HG03354 (cell line): Measurements from ENCODE around the gene ANO7.
"Not testable (repeated sequence)": the region's sequence is repeated elsewhere in the genome, so short reads cannot be mapped to it uniquely, and the experiment has no call there.

Experiments used
- ATAC-seq: cut with Tn5 transposase; IDR thresholded peaks from one replicate; pipeline ENCODE4 v1.9.1; 2021; ENCODE audit warnings: mild to moderate bottlenecking; ENCODE audit not compliant: unreplicated experiment, poor library complexity, severe bottlenecking

The ANO7 gene

DNA sequence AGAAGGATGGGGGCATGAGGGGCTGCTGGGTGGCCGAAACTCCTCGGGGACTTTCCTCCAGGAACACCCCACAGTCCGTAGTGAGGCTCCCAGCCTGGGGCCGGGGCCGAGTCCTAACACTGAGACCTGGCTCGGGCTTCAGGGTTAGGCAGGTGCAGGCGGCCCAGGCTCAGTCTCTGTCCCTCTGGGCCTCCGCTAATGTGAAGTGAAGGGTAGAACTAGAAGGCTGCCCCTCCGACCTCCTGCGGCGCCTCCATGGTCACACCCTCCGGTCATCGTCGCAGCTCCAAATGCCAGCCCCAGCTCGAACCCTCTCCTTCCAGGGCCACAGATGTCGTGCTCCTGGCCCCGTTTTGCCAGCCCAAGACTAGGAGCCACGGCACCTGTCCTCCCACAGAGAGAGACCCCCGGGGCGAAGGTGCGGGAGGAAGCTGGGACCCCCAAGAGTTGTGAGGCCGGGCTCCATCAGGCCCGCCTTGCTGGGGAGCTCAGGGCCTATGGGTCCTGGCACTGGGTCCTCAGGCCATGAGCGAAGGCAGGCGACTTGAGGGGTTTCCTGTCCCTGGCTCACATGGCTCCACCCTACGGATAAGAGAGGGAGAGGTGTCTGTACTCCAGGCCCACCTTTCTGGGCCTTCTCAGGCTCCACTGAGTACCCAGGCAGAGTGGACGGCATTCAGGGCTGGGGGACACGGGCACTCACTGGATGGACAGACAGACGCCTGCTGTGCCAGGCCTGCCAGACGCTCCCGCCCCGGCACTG, 797 bp downstream of the ANO7 start:
- ATAC-seq, result no peak

DNA sequence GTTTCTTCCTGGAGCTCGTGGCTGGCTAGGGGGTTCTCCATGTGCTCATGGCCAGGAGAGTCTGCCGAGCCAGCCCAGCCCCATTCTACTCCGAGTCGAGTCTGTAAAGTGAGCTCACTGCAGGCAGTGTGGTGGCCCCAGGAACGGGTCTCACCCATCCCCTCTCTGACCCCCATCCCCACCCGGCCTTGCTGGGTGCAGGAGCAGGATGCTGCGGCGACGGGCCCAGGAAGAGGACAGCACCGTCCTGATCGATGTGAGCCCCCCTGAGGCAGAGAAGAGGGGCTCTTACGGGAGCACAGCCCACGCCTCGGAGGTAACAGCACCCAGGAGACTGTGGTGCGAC, 1.4 kb downstream of the ANO7 start:
- no peak for ATAC-seq

DNA sequence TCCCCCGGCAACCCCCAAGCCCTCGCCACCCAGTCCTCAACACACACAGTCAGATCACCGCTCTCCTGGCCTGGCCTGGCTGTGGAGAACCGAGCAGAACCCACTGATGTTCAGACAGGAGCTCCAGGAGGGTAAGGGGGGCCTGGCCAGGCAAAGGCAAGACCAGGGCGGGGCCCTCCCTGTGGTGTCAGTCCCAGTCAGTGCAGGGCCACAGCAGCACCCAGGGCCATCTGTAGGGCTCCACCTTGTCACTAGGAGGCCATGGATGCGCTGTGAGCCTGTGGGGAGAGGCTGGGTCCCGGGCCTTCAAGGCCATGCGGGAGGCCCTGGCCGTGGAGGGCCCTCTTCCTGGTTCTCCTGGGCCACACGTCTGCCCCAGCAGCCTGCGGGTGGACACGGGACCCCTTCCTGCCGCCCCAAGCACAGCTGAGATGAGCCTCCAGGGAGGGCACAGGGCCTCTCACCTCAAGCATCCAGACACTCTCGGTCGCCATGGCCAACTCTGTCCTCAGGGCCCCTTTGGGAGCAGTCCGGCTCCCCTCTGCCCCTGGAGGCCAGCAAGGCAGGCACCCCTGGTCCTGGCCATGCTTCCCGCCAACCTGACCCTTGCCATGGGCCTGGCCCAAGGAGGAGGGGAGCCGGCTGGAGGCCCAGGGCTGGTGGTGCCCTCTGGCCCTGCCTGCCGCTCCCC, 2.0 kb downstream of the ANO7 start:
- ATAC-seq, result no peak

DNA sequence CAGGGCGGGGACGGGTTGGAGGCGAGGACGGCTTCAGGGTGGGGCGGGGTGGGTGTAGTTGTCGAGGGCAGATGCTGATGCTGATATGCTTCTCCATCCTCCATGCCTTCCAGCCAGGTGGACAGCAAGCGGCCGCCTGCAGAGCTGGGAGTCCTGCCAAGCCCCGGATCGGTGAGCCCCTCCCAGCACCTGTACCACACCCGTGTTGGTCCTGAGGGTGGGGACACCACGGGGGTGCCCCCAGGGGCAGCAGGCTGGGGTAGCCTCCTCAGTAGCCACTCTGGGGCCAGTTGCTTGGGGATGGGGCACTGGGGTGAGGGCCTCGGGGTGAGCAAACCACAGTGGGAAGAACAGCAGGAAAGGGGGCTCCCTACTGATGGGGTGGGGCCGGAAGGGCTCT, 2.6 kb downstream of the ANO7 start:
- ATAC-seq, result no peak

DNA sequence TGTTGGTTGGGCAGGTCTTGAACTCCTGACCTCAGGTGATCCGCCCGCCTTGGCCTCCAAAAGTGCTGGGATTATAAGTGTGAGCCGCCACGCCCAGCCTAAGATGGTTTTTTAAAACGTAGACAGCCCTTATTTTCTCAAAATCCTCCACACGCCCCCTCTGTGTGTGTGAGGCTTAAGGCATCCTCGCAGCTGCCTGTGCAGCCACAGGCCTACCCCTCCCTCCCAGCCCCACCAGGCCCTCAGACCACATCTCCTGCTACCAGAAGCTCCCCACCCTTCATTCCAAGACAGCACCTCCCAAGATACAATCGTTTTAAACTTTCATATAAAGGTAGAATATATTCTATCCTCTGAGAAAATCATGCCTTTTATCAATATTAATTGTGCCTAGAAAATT, 4.8 kb downstream of the ANO7 start:
- ATAC-seq, result no peak

DNA sequence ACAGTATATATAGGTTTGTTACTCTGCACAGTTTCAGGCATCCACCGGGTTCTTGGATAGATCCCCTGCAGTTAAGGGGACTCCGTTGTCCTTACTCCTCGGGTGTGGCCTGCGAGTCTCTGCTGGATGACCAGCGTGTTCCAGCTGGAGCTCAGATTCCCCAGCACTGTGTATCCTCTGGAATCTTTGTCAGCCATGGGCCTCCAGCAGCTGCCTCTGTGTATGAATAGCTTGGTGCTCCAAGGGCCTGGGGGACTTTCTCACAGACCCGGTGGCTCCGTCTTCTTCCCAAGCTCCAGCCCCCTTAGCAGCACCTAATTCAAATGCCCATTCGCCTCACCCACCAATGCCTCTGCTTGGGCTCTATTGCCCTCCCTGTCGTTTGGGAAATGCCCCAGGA, 6.3 kb downstream of the ANO7 start:
- no peak for ATAC-seq

DNA sequence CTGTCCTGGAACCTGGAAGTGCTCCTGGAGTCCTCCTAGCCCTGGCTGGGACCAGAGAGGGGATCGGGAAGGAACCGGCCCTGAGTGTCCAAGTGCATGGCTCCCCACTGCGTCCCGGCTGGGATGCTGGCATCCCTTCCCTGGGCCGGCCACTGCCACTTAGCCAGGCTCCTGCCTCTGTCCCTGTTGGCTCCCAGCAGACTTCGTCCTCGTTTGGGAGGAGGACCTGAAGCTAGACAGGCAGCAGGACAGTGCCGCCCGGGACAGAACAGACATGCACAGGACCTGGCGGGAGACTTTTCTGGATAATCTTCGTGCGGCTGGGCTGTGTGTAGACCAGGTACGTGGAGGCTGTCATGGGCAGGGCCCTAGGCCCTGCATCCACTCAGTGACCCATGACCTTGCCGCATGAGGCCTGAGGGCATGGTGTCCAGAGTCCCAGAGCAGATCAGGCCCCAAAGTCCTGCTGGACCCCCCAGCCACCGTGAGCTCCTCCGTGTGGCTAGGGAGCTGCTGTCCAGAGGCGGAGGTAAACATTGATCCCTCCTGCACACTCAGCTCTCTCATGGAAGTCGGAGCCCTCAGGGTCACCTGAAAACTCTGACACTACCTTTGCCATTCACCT, 7.1 kb downstream of the ANO7 start:
- no peak for ATAC-seq

DNA sequence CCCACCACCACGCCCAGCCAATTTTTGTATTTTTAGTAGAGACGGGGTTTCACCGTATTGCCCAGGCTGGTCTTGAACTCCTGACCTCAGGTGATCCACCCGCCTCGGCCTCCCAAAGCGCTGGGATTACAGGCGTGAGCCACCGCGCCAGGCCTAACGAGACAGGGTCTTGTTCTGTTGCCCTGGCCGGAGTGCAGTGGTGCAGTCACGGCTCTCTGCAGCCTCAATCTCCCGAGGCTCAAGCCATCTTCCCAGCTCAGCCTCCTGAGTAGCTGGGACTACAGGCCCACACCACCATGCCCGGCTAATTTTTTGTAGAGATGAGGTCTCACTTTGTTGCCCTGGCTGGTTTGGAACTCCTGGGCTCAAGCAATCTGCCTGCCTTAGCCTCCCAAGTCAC, 8.8 kb downstream of the ANO7 start:
- not testable (repeated sequence) for ATAC-seq

DNA sequence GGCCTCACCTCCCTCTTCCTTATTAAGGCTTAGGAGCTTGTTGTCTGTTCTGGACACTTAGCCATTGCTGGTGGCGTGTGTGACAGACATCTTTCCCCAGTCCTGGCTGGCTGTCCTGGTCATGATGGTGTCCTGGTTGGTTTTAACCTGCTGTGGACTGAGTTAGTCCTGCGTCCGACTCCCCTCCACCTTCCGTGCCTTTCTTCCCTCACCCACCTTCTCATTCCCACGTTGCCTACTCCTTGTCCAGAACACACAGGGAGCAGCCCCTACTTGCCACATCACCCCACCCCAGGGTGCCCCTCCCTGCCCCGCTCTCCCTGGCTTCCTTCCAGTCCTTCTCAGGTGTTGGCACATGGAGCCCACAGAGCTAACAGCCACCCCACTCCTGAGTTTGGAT, 9.5 kb downstream of the ANO7 start:
- ATAC-seq, result no peak

DNA sequence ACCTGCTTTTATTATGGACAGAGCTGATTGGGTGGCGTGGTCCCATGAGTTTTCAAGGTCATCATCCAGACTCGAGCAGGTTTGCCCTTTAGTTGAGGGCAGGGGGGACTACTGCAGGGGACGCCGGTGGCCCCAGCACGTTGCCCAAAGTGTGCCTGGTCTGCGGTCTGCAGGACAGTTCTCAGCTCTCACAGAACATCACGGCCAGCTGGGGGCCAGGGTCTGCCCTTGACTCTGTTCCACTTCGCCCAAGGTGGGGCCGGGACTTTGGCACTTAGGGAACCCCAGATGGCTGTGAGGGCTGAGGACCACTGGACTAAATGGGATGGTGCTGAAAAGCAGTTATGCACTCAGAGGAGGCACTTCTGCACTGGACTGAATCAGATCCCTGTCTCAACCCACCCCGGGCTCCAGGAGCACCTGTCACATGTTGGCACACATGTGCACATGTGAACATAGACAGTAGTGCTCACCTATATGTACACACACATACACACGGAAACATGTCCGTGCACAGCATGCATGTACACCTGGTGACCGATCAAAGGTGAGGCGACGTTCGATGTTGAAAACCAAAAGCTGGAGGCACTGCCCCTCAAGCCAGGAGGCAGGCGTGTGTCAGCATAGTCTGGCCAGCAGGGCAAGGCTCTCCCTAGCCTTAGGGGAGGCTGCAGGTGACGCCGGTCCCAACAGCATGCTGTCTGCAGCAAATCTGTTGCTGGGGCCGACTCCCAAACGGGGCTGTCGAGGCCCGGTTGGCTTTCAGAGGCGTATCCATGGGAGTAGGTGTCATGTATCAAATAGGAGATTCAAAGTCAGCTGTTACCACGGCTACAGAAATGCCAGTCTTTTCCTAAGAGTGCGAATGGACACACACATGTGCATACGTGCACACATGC, 10.2 kb downstream of the ANO7 start:
- no peak for ATAC-seq

DNA sequence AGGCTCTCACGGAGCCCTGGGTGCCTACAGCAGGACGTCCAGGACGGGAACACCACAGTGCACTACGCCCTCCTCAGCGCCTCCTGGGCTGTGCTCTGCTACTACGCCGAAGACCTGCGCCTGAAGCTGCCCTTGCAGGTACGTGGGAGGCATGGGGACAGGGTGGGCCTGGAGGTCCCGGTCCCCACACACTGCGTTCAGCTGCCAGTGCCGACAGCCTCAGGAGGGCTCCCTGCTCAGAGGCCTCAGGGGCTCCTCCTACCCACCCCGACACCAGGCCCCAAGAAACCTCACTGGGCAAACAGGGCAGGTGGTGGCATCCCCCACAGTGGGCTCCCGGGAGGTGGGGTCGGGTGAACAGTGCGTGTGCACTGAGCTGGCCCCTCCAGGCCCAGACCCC, 10.8 kb downstream of the ANO7 start:
- ATAC-seq, result no peak

DNA sequence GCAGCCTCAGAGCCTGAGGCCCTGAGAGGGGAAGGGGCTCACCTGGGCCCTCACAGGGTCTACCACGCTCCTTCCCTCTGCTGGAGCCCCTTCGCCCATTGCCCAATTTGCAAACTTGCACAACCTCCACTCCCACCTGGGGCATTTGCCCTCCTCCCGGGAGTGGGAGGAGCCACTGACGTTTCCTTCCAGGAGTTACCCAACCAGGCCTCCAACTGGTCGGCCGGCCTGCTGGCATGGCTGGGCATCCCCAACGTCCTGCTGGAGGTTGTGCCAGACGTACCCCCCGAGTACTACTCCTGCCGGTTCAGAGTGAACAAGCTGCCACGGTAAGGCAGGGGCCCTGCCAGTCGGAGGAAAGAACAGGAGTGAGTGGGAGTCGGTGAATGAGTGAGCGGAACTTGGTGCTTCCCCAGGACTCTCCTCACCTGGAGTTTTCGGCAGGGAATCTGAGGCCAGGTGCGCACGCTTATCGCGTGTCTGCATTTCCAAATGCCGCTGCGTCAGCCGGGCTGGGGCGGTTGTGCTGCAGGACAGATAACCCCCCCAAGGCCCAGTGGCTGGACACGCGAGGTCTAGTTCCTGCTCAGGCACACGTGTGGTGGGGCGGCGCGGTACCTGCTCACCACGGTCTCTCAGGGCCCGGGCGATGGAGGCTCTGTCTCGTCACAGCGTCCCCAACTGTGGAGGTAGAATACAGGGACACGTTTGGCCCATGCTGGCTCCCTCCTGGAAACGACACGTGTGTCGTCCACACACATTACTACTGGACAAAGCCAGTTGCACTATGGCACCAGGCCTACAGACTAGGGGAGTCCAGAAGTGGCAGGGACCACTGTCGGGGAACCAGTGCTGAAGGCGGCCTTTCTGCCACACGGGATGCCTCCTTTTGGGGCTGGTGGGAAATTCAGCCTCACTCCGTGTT, 11.7 kb downstream of the ANO7 start:
- ATAC-seq, result no peak

DNA sequence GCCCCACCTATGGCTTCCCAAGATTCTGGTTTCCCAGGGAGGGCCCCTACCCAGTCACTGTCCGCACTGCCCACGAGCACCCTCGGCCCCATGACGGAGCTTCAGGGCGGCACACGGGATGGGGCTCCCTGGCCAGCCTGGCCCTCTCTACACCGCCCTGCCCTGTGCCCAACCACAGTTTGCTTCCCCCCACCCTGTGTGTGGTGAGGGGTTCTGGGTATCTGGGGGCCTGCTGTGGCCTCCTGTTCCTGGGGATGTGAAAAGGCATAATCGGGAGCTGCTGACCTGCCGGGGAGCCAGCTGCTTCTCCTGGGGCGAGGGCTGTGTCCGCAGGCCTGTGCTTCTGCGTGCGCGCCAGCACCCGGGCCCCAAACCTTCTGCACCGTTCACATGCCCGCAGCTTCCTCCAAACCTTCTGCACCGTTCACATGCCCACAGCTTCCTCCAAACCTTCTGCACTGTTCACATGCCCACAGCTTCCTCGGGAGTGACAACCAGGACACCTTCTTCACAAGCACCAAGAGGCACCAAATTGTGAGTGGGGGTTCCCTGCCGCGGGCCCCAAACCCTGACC, 12.4 kb downstream of the ANO7 start:
- no peak for ATAC-seq

DNA sequence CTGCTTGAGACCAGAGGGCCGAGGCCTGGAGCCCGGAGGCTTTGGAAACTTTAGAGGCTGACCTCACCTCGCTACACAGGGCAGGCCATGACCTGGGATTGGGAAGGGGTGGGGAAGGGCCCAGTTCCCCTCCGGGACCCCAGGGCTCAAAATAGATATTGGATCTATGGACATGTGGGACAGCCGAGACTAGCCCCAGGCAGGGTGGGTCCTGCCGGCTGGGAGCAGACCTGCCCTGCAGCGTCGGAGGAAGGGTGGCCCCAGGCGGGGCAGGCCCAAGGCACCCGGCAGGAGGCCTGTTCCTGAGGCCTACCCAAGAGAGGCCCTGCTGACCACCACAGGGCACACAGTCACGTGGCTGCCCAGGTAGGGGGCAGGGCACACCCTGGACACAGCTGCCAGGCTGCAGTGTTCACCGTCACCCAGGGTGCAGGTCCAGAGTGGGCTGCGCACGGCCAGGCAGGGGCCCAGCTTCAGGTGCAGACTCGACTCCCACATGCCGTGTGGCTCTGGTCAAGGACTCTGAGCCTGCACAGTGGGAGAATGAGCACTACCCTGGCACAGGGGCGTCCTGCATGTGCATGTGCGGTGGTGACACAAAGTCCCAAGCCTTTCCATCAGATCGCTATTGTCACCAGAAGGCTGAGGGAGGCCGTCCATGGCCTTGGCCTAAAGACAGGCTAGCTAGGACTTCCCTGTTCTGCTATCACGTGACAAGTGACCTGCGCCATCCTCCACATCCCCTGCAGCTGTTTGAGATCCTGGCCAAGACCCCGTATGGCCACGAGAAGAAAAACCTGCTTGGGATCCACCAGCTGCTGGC, 13.2 kb downstream of the ANO7 start:
- ATAC-seq, result no peak

DNA sequence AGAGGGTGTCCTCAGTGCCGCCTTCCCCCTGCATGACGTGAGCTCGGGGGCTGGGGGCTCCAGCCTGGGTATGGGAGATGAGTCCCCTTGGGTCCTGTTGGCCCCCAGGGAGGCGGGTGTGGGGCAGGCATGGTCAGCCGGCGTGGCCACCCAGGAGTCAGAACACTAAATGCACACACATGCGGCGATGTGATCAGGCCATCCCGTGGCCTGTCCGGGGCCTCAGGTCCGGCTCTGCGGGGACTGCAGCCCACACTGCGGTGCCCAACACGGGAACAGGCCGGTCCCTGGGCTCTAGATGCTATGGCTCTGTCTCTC, 13.8 kb downstream of the ANO7 start:
- no peak for ATAC-seq

DNA sequence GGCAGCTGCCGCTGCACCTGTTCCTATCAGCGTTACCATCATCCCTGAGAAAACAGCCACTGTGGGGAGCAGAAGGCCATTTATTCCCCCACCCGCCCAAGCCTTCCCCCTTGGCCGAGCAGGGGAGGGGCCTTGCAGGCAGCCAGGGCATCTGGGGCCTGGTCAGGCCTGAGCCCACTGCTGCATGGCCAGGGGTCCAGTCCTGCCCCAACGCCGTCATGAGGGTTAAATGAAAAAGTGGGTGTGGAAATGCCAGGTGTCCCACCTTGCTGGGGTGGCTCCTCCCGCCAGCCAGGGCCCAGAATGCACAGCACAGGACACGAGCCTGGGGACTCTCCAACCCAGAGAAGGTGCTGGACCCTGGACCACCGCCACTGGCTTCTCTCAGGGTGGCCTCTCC, 14.2 kb downstream of the ANO7 start:
- no peak for ATAC-seq

DNA sequence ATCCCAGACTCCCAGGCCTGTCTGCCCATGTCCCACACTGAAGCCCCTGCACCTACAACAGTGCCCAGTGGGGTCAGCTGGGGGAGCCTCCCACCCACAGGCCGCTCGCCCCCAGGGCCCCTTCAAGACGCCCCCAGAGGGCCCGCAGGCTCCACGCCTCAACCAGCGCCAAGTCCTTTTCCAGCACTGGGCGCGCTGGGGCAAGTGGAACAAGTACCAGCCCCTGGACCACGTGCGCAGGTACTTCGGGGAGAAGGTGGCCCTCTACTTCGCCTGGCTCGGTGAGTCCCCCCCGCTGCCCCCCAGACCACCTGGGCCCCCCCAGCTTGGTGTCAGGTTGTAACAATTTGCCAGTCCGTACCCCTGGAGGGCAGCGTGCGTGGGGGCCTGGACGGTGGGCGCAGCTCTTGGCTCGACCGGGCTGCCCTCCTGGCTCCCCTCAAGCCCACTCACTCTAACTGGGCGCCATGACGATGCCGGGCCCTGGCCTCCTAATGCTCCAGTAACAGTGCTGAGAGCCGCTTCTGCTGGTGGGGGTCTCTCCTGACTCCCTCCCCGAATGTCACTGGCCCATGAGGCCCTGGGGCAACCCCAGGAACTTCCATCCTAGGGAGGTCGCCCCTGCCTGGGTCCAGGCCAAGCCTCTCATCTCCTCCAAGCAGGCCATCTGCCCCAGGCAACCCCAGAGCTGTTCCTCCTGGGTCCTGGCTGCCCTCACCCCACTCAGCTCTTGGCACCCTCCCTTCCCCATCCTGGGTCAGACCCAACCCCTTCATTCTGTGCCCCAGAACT, 14.9 kb downstream of the ANO7 start:
- no peak for ATAC-seq

DNA sequence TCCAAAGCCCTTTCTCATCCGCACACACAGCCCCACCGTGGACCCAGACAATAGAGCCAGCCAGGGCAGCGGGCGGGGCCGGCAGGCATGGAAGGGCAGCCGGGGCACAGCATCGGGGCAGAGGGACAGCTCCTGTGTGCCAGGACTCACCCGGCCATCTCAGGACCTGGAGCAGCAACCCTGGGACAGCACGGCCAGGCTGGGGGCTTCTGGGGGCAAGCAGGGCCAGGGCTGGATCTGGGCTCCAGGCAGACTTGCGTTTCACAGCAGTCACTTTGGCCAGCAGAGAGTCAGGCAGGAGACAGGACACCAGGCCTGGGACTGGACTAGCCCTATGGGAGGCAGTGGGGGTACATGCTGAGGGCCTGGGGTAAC, 15.5 kb downstream of the ANO7 start:
- ATAC-seq, result no peak
